ENCODE results near the gene MSI2. TPM values are rescaled to one million over a fixed set of nuclear protein-coding genes. Genes with fewer than 3 reads are reported as not detected.

The MSI2 gene
- polyA plus RNA-seq, 1 experiment = 9.2 TPM

DNA sequence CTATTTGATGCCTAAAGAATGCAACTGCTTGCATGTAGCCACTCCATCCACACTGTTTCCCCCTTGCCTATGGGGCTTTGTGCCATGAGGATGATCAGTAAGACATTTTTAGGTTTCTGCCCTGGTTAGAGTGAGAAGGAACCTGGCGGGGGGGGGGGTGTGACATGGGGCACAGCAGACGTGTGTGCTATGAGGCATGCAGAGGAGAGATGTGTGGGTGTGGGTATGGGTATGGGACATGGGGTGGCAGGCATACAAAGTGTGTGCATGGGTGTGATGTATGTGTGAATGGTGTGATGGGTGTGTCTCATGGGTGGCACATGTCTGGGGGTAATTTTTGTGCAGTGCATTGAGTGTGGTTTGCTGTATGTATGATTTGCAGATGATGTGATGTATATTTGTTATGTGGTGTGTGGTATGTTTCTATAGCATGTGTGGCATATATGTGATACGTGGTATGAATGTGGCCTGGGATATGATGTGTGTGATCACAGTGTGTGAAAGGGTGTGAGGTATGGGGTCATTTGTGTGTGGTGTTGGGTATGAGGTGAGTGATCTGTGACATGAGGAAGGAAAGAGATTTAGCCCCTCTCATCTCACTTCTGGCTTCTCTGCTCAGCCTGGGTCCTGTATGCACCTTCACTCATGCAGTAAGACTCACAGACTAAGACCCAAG, 473.8 kb downstream of the MSI2 start:
- POLR2A ChIA-PET = no interaction called here
- Histone ChIP-seq H3K27me3 (ENCODE audit: control insufficient read depth, insufficient read depth, low read length) (0 out of 2 replicates have a peak, but pooled peaks cover 1% of the 10 kb centered on the region), H3K36me3 (ENCODE audit: control insufficient read depth, insufficient read depth, low read length) (no peaks in the 10 kb centered on the region), H3K4me3 (ENCODE audit: low read depth, low read length) (no peak overlapping the region)
- CTCF ChIA-PET = no interaction called here
- TF ChIP-seq, protein P1, sequence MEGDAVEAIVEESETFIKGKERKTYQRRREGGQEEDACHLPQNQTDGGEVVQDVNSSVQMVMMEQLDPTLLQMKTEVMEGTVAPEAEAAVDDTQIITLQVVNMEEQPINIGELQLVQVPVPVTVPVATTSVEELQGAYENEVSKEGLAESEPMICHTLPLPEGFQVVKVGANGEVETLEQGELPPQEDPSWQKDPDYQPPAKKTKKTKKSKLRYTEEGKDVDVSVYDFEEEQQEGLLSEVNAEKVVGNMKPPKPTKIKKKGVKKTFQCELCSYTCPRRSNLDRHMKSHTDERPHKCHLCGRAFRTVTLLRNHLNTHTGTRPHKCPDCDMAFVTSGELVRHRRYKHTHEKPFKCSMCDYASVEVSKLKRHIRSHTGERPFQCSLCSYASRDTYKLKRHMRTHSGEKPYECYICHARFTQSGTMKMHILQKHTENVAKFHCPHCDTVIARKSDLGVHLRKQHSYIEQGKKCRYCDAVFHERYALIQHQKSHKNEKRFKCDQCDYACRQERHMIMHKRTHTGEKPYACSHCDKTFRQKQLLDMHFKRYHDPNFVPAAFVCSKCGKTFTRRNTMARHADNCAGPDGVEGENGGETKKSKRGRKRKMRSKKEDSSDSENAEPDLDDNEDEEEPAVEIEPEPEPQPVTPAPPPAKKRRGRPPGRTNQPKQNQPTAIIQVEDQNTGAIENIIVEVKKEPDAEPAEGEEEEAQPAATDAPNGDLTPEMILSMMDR (IDR thresholded peaks at IDR 0.05; ENCODE audit: insufficient read depth, low read depth, low read length) = no peak
- no peak for DNase-seq (ENCODE audit: low read depth)

- H3K27me3 ChIP-seq (ENCODE audit: control insufficient read depth, insufficient read depth, low read length) = peaks cover 4% of the 10 kb centered on the region; the same call in 1 of the 2 replicates
- no peak for DNase-seq (ENCODE audit: low read depth)
- ChIA-PET CTCF (interaction anchor here (0.6 to 1.5 kb wide), 3 partner anchors 9 to 101 kb away, joined by 3 to 5 read pairs (median 3); no protein-coding TSS in a partner anchor), POLR2A (interaction anchor here (0.6 kb wide), 1 partner anchor 490 kb away, joined by 4 read pairs; no protein-coding TSS in a partner anchor)
- H3K36me3 ChIP-seq (ENCODE audit: control insufficient read depth, insufficient read depth, low read length) = no peaks in the 10 kb centered on the region
- TF ChIP-seq, protein P1 (IDR thresholded peaks at IDR 0.05; ENCODE audit: insufficient read depth, low read depth, low read length) = no peak
- no peak overlapping the region for H3K4me3 ChIP-seq (ENCODE audit: low read depth, low read length)
Measured at GRCh38 chr17:57732062-57732461, 475.7 kb downstream of the MSI2 start.

- TF ChIP-seq, protein P1 (IDR thresholded peaks at IDR 0.05; ENCODE audit: insufficient read depth, low read depth, low read length) = no peak
- CTCF ChIA-PET = no interaction called here
- Histone ChIP-seq H3K36me3 (ENCODE audit: control insufficient read depth, insufficient read depth, low read length) (no peaks in the 10 kb centered on the region), H3K27me3 (ENCODE audit: control insufficient read depth, insufficient read depth, low read length) (peaks cover 4% of the 10 kb centered on the region; the same call in 1 of the 2 replicates), H3K4me3 (ENCODE audit: low read depth, low read length) (no peak overlapping the region)
- POLR2A ChIA-PET = no interaction called here
- no peak for DNase-seq (ENCODE audit: low read depth)
Measured at GRCh38 chr17:57733085-57733484, 476.8 kb downstream of the MSI2 start.

Small RNA genes within 50 kb of the gene (small RNA-seq; reads per million reads assigned to genes)
- gene RN7SL449P (ENCODE audit: insufficient read length, low read depth, low replicate concordance) = not detected
- gene RNU7-134P (ENCODE audit: insufficient read length, low read depth, low replicate concordance) = not detected

Other genes with a start within 250 kb of the MSI2 start
- 8.1 and 15.7 TPM in 2 replicates for gene AKAP1, start 171.3 kb upstream of the MSI2 start, polyA plus RNA-seq (2011; rRNA removed)